Thoracic aorta (tissue), 2 donors: ENCODE measurements around the gene HMGCS1. TPM values are rescaled to one million over a fixed set of nuclear protein-coding genes. Genes with fewer than 3 reads are reported as not detected.
"Not testable (repeated sequence)": the region's sequence is repeated elsewhere in the genome, so short reads cannot be mapped to it uniquely, and the experiment has no call there.

Experiments used
- ATAC-seq: fragments of 150-250 bp; one replicate; pipeline ENCODE4 v1.8.0; 2017; ENCODE audit warnings: low read depth; ENCODE audit not compliant: insufficient number of reproducible peaks, low FRiP score
- DNase-seq: peaks from one replicate; pipeline ENCODE4 v3.0.0-alpha.2; 2020; ENCODE audit warnings: low spot score
- H3K27ac ChIP-seq, 2 donors: fragments of 200-600 bp; sonication (generic); 1 replicate in 1 of 2; 2 replicates in 1 of 2; pipeline ENCODE4 v1.5.1; 2016; ENCODE audit warnings: mild to moderate bottlenecking in 2 of 2, moderate library complexity in 2 of 2
- H3K27me3 ChIP-seq: fragments of 200-600 bp; sonication (generic); replicated peaks from 2 replicates; pipeline ENCODE4 v1.6.0; 2016; ENCODE audit warnings: mild to moderate bottlenecking; ENCODE audit not compliant: insufficient read depth
- H3K36me3 ChIP-seq: fragments of 200-600 bp; sonication (generic); one replicate; pipeline ENCODE4 v1.5.1; 2016
- H3K4me1 ChIP-seq, 2 donors: fragments of 200-600 bp; sonication (generic); 1 replicate in 1 of 2; 2 replicates in 1 of 2; pipeline versions ENCODE4 v1.5.1 to v1.6.0; 2016; ENCODE audit warnings: low read depth in 2 of 2, mild to moderate bottlenecking in 1 of 2; ENCODE audit not compliant: control insufficient read depth in 1 of 2
- H3K4me3 ChIP-seq: fragments of 200-600 bp; sonication (generic); 2 replicates; pipeline ENCODE4 v1.5.1; 2016; ENCODE audit warnings: mild to moderate bottlenecking
- H3K9me3 ChIP-seq: fragments of 200-600 bp; sonication (generic); 2 replicates; pipeline ENCODE4 v1.5.1; 2016
- total RNA-seq, 2 donors: library from RNA; depleted of rRNA; stranded (reverse); fragments of >200 nt; gene quantifications; one replicate each; pipeline versions ENCODE4 v1.1.0 to v1.2.3, GENCODE V29; 2016
- TF ChIP-seq, protein P1 (sequence below): fragments of 200-600 bp; sonication (generic); IDR thresholded peaks from one replicate; pipeline ENCODE4 v1.5.1; 2019; ENCODE audit warnings: antibody characterized with exemption

Gene HMGCS1
- total RNA-seq, 2 donors from 2014 or later, result 13.3 to 17.6 TPM

DNA sequence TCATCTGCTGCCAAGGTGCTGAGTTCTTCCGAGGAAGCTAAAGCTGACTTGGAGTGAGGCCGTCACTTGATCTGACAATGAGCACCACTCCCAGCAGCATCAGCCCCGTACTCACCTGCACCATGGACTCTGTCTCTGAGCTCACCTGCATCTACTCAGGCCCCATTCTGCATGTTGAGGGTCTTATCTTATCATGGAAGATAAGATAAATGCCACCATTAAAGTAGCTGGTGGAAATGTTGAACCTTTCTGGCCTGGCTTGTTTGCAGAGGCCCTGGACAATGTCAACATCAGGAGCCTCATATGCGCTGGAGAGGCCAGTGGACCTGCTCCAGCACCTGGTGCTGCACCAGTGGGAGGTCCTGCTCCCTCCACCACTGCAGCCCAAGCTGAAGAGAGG, 35.0 kb upstream of the HMGCS1 start:
- Histone ChIP-seq H3K36me3 (no peaks in the 10 kb centered on the region), H3K4me1 (no peaks in the 10 kb centered on the region), H3K4me3 (no peak overlapping the region), H3K9me3 (no peaks in the 10 kb centered on the region), H3K27ac (no peak overlapping the region), H3K27me3 (no peaks in the 10 kb centered on the region)
- TF ChIP-seq, protein P1, sequence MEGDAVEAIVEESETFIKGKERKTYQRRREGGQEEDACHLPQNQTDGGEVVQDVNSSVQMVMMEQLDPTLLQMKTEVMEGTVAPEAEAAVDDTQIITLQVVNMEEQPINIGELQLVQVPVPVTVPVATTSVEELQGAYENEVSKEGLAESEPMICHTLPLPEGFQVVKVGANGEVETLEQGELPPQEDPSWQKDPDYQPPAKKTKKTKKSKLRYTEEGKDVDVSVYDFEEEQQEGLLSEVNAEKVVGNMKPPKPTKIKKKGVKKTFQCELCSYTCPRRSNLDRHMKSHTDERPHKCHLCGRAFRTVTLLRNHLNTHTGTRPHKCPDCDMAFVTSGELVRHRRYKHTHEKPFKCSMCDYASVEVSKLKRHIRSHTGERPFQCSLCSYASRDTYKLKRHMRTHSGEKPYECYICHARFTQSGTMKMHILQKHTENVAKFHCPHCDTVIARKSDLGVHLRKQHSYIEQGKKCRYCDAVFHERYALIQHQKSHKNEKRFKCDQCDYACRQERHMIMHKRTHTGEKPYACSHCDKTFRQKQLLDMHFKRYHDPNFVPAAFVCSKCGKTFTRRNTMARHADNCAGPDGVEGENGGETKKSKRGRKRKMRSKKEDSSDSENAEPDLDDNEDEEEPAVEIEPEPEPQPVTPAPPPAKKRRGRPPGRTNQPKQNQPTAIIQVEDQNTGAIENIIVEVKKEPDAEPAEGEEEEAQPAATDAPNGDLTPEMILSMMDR, result no peak
- ATAC-seq (no peak), DNase-seq (no peak)

GRCh38 chr5:43338862-43339261, 25.6 kb upstream of the HMGCS1 start:
- Histone ChIP-seq H3K27me3 (no peaks in the 10 kb centered on the region), H3K36me3 (no peaks in the 10 kb centered on the region), H3K4me1 (no peaks in the 10 kb centered on the region), H3K9me3 (peaks cover 12% of the 10 kb centered on the region), H3K4me3 (no peak overlapping the region), H3K27ac (no peak overlapping the region)
- TF ChIP-seq, protein P1, result no peak
- ATAC-seq (no peak), DNase-seq (no peak)

- TF ChIP-seq, protein P1, result no peak
- Histone ChIP-seq H3K27ac (no peak overlapping the region), H3K4me3 (no peak overlapping the region), H3K27me3 (no peaks in the 10 kb centered on the region), H3K4me1 (no peaks in the 10 kb centered on the region), H3K36me3 (no peaks in the 10 kb centered on the region), H3K9me3 (peaks cover 12% of the 10 kb centered on the region)
- DNase-seq, result no peak
- ATAC-seq, result no peak
Measured at GRCh38 chr5:43336159-43336558, 22.9 kb upstream of the HMGCS1 start.

DNA sequence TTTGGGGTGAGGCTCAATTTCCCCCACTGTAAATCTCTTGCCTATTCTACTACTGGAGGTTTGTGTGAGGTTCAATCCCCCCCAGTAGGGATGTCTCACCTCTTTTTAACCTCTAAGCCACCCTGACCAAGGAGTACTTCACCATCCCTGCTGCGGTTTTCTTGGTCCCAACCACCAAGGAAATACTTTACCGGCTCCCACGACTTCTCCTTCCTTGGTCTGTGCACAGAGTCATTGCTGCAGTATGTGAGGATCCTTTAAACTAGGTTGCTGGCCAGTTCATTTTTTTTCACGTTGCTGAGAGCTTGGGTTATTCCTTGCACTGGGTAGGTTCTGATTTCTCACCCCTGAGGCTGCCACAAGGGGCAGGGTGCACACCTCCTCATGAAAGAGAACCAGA, 22.5 kb upstream of the HMGCS1 start:
- no peak overlapping the region for H3K27ac ChIP-seq
- no peak overlapping the region for H3K4me3 ChIP-seq
- no peak for ATAC-seq
- no peaks in the 10 kb centered on the region for H3K36me3 ChIP-seq
- TF ChIP-seq, protein P1, result no peak
- H3K9me3 ChIP-seq, result peaks cover 12% of the 10 kb centered on the region
- H3K4me1 ChIP-seq, result no peaks in the 10 kb centered on the region
- no peaks in the 10 kb centered on the region for H3K27me3 ChIP-seq
- DNase-seq, result no peak

DNA sequence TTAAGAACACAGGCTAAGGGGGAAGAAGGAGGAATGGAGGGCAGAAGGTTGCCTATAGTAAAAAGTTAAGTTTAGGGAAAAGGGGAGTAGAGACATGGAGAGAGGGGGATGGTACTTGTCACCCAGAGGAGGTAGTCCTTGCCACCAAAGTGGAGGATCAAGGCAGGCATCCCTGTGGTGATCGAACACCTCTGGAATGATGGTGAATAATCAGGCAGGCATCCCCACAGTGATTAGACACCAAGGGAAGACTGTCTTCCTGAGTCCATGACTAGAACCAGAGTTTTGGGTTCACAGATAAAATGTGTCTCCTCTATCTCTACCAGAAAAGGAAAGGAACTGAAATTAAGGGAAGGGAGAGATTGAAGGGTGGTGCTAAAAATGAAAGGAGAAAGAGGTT, 19.2 kb upstream of the HMGCS1 start:
- no peaks in the 10 kb centered on the region for H3K27me3 ChIP-seq
- DNase-seq (no peak), ATAC-seq (no peak)
- no peaks in the 10 kb centered on the region for H3K36me3 ChIP-seq
- no peak overlapping the region for H3K4me3 ChIP-seq
- peaks cover 12% of the 10 kb centered on the region for H3K9me3 ChIP-seq
- no peak overlapping the region for H3K27ac ChIP-seq
- H3K4me1 ChIP-seq, result no peaks in the 10 kb centered on the region
- TF ChIP-seq, protein P1, result no peak

DNA sequence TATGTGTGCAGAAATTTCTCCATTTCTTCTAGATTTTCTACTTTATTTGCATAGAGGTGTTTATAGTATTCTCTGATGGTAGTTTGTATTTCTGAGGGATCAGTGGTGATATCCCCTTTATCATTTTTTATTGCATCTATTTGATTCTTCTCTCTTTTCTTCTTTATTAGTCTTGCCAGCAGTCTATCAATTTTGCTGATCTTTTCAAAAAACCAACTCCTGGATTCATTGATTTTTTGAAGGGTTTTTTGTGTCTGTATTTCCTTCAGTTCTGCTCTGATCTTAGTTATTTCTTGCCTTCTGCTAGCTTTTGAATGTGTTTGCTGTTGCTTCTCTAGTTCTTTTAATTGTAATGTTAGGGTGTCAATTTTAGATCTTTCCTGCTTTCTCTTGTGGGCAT, 12.4 kb upstream of the HMGCS1 start:
- not testable (repeated sequence) for H3K36me3 ChIP-seq, H3K27me3 ChIP-seq, ATAC-seq, H3K4me1 ChIP-seq, H3K27ac ChIP-seq, H3K9me3 ChIP-seq, DNase-seq, H3K4me3 ChIP-seq

GRCh38 chr5:43323488-43323887, 10.3 kb upstream of the HMGCS1 start:
- H3K4me1 ChIP-seq, DNase-seq, H3K27me3 ChIP-seq, H3K4me3 ChIP-seq, H3K36me3 ChIP-seq, H3K9me3 ChIP-seq, ATAC-seq, H3K27ac ChIP-seq: not testable (repeated sequence)
